ENCODE results near the gene PLEKHG4B.
"Not testable (repeated sequence)": the region's sequence is repeated elsewhere in the genome, so short reads cannot be mapped to it uniquely, and the experiment has no call there.

PLEKHG4B gene

GRCh38 chr5:91556-92263 is at the start of gene PLEKHG4B:
Gene PLEKHG4B, plus strand, starts transcription at chr5:92168. Its CDS starts 64 bp downstream, at chr5:92232.
- DNase-seq (ENCODE audit: low read depth), result no peak
- H3K4me3 ChIP-seq (replicated peaks; ENCODE audit: low read depth, low read length), result no peak within 1 kb of the TSS
- TF ChIP-seq CTCF (IDR thresholded peaks at IDR 0.05; ENCODE audit: low read length, missing control alignments), result no peak

- H3K4me3 ChIP-seq (replicated peaks; ENCODE audit: low read depth, low read length), result no peak overlapping the region
- DNase-seq (ENCODE audit: low read depth), result peak; percentile 10
- peak; percentile 27 for TF ChIP-seq CTCF (IDR thresholded peaks at IDR 0.05; ENCODE audit: low read length, missing control alignments)
These were observed 49.7 kb upstream of the PLEKHG4B start for GRCh38 chr5:42250-42649.

GRCh38 chr5:48192-48591 is 43.8 kb upstream of the PLEKHG4B start:
- DNase-seq (ENCODE audit: low read depth), result no peak
- no peak overlapping the region for H3K4me3 ChIP-seq (replicated peaks; ENCODE audit: low read depth, low read length)
- TF ChIP-seq CTCF (IDR thresholded peaks at IDR 0.05; ENCODE audit: low read length, missing control alignments), result no peak

GRCh38 chr5:49530-49929 is 42.4 kb upstream of the PLEKHG4B start:
- DNase-seq (ENCODE audit: low read depth); H3K4me3 ChIP-seq (replicated peaks; ENCODE audit: low read depth, low read length): not testable (repeated sequence)

GRCh38 chr5:49953-50544 is 41.9 kb upstream of the PLEKHG4B start:
- no peak for TF ChIP-seq CTCF (IDR thresholded peaks at IDR 0.05; ENCODE audit: low read length, missing control alignments)
- DNase-seq (ENCODE audit: low read depth), result no peak
- H3K4me3 ChIP-seq (replicated peaks; ENCODE audit: low read depth, low read length), result no peak overlapping the region

- no peak for TF ChIP-seq CTCF (IDR thresholded peaks at IDR 0.05; ENCODE audit: low read length, missing control alignments)
- no peak for DNase-seq (ENCODE audit: low read depth)
- no peak overlapping the region for H3K4me3 ChIP-seq (replicated peaks; ENCODE audit: low read depth, low read length)
These were observed 41.1 kb upstream of the PLEKHG4B start for GRCh38 chr5:50724-51499.

- DNase-seq (ENCODE audit: low read depth), result no peak
- TF ChIP-seq CTCF (IDR thresholded peaks at IDR 0.05; ENCODE audit: low read length, missing control alignments), result no peak
- no peak overlapping the region for H3K4me3 ChIP-seq (replicated peaks; ENCODE audit: low read depth, low read length)
These were observed 40.5 kb upstream of the PLEKHG4B start for GRCh38 chr5:51500-51823.

Measured in fibroblast of pulmonary artery (primary cell).